NT2/D1 (cell line): ENCODE data around the gene KCNIP1.

Source experiments
- SUZ12 ChIP-seq: IDR thresholded peaks from 2 replicates; pipeline ENCODE4 v1.6.1; 2011; ENCODE audit not compliant: insufficient read length, insufficient read depth; ENCODE audit errors: extremely low read depth
- YY1 ChIP-seq: IDR thresholded peaks from 2 replicates; pipeline ENCODE4 v1.6.1; 2011; ENCODE audit not compliant: insufficient read length, insufficient read depth
- ZNF274 ChIP-seq: IDR thresholded peaks from 2 replicates; pipeline ENCODE4 v1.6.1; 2011; ENCODE audit warnings: mild to moderate bottlenecking, low read depth, low read length

DNA sequence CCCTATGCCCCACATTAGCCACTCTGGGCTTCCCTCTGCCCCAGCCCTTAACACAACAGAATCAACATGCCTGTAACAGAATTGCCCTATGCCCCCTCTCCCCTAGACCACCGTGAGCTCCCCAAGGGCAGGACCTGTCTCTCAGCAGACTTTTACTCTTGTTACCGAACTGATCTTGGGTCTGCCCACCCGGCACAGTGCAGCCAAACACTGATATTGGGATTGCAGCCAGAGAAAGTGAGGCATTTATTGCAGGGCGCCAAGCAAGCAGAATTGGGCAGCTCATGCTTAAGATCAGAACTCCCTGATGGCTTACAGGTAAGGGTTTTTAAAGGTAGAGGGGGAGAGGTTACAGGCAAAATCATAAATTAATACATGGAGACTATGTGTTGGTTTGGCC is 33.5 kb upstream of the KCNIP1 start:
- TF ChIP-seq YY1 (no peak), ZNF274 (no peak), SUZ12 (no peak)
